ENCODE measurements around the gene WAS.

DNA sequence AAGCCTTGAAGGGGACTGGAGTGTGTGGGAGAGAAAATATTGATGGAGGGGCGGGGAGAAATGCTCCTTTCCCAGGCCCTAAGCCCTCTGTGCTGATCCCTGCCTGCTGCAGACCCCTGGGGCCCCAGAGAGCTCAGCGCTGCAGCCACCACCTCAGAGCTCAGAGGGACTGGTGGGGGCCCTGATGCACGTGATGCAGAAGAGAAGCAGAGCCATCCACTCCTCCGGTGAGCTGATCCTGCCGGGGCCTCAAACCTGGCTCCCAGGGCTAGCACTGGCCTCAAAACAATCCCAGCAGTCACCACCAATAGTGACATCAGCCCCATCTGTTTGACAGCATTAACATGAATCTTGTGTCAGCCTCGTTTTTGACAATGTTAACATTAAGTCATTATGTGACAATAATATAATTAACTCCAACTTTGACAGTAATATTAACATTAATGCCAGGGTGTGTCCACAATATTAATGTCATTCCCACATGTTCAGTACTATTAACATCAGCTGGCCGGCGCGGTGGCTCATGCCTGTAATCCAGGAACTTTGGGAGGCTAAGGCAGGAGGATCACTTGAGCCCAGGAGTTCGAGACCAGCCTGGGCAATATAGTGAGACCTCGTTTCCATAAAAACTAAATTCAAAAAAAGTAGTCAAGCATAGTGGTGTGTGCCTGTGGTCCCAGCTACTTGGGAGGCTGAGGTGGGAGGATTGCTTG is 5.8 kb downstream of the WAS start:
- TF ChIP-seq POLR2A (IDR thresholded peaks at IDR 0.05; ENCODE audit: control extremely low read depth in 1 of 2, low read depth in 2 of 2, low read length in 2 of 2) = no peak
- TF ChIP-seq SIX5 (IDR thresholded peaks at IDR 0.05; ENCODE audit: low read depth, low read length) = no peak
- no peak for TF ChIP-seq HDAC6 (IDR thresholded peaks at IDR 0.05; ENCODE audit: low read depth, low read length)
- no peak for TF ChIP-seq POU5F1 (IDR thresholded peaks at IDR 0.05; ENCODE audit: low read depth, low read length)
- TF ChIP-seq RAD21 (IDR thresholded peaks at IDR 0.05 in 1 of 2, conservative IDR thresholded peaks at IDR 0.05 in 1 of 2; ENCODE audit: low read depth in 2 of 2, low read length in 2 of 2) = no peak
- TF ChIP-seq SP1 (IDR thresholded peaks at IDR 0.05; ENCODE audit: low read depth, low read length) = no peak

All from H1 (cell line).